ENCODE data around the gene PRSS22.
"Not testable (repeated sequence)": the region's sequence is repeated elsewhere in the genome, so short reads cannot be mapped to it uniquely, and the experiment has no call there.

The PRSS22 gene

DNA sequence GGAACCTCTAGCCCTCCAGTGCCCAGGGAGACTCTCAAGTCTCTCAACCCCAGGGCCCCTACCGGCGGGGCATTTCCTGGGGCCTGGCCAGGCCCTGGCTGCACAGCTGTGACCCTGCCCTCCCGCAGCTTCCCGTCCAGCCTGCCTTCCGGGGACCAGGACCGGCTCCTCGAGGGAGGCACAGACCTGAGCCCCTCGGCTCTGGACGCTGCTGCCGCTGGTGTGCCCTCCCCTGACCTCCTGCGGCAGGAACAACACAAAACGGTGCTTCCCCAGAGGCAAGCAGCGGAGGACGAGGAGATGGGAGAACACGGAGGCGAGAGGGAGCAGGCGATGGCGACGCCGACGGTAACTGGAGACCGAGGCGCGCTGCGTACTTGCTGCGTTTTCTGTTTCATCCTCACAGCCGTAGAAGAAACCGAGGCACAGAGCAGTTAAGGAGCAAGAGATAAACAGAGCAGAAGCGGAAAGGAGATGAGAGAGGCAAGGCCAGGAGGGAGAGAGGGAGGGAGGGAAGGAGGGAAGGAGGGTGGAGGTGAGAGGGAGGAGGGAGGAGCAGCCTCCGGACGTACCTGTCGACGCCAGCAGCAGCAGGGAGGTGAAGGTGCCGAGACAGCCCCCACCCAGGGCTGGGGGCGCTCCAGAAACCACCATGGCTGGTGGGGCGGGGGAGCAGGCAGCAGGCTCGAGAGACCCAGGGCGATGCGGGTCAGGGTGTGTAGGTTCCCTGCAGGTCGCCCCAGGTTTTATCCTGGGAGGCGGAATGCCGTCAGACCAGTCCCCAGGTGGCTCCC lies at the start of gene PRSS22:
TSS of gene PRSS22 (minus strand) at position 720 of the 794 bp plus-strand sequence. CDS start at position 654, 66 bp downstream.
- DNase-seq (ENCODE audit: low read depth): no peak
- no peak for TF ChIP-seq CTCF (IDR thresholded peaks at IDR 0.05; ENCODE audit: control insufficient read depth, insufficient read depth, low read depth, low read length, missing control alignments)
- H3K4me3 ChIP-seq (ENCODE audit: control insufficient read depth, low read depth, low read length): peak within 1 kb of the TSS; percentile 12

- peak; percentile 29 for TF ChIP-seq CTCF (IDR thresholded peaks at IDR 0.05; ENCODE audit: control insufficient read depth, insufficient read depth, low read depth, low read length, missing control alignments)
- not testable (repeated sequence) for H3K4me3 ChIP-seq (ENCODE audit: control insufficient read depth, low read depth, low read length); DNase-seq (ENCODE audit: low read depth)
Observed at GRCh38 chr16:2907084-2907753, 49.2 kb upstream of the PRSS22 start.

DNA sequence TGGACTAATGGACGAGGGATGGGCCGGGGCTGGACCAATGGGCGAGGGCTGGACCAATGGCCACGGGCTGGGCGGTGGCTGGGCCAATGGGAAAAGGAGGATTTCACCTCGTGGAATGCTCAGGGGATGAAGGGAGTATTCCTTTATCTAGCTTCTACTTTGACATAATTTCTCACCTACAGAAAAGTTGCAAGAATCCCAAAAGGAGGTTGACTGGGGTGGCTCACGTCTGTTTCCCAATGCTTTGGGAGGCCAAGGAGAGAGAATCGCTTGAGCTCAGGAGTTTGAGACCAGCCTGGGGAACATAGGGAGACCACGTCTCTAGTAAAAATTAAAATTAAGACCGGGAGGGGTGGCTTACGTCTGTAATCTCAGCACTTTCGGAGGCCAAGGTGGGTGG lies 48.0 kb upstream of the PRSS22 start:
- TF ChIP-seq CTCF (IDR thresholded peaks at IDR 0.05; ENCODE audit: control insufficient read depth, insufficient read depth, low read depth, low read length, missing control alignments): no peak
- no peak overlapping the region for H3K4me3 ChIP-seq (ENCODE audit: control insufficient read depth, low read depth, low read length)
- DNase-seq (ENCODE audit: low read depth): no peak

DNA sequence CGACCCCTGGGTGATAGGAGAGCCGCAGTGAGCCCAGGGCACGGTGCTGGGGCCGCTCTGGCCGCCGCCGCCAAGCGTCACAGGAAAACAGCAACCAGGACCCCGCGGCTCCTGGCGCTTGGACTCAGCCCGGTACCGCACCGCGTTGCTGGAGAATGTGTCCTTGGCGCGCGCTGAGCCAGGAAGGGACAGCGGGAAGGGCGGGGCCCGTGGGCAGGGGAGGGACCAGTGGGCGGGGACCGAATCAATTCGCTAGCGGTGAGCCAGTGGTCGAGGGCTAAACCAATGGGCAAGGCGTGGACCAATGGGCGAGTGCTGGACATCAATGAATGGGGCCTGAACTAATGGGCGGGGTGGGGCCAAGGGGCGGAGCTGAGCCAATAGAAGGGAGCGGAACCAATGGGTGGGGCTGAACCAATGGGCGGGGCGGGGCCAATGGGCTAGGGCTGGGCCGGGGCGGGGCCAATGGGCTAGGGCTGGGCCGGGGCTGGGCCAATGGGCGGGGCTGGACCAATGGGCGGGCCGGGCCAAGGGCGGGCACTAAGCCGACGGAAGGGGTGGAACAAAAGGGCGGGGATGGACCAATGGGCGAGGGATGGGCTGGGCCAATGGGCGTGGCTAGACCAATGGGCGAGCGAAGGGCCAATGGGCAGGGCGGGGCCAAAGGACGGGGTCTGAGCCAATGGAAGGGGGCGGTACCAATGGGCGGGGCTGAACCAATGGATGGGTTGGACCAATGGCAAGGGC lies 47.4 kb upstream of the PRSS22 start:
- H3K4me3 ChIP-seq (ENCODE audit: control insufficient read depth, low read depth, low read length): peak overlapping the region; percentile 78
- peak; percentile 99 for DNase-seq (ENCODE audit: low read depth)
- TF ChIP-seq CTCF (IDR thresholded peaks at IDR 0.05; ENCODE audit: control insufficient read depth, insufficient read depth, low read depth, low read length, missing control alignments): no peak

- H3K4me3 ChIP-seq (ENCODE audit: control insufficient read depth, low read depth, low read length): peak overlapping the region; percentile 78
- no peak for TF ChIP-seq CTCF (IDR thresholded peaks at IDR 0.05; ENCODE audit: control insufficient read depth, insufficient read depth, low read depth, low read length, missing control alignments)
- no peak for DNase-seq (ENCODE audit: low read depth)
Observed at GRCh38 chr16:2904922-2905240, 46.9 kb upstream of the PRSS22 start.

- peak; percentile 87 for TF ChIP-seq CTCF (IDR thresholded peaks at IDR 0.05; ENCODE audit: control insufficient read depth, insufficient read depth, low read depth, low read length, missing control alignments)
- peak overlapping the region; percentile 78 for H3K4me3 ChIP-seq (ENCODE audit: control insufficient read depth, low read depth, low read length)
- DNase-seq (ENCODE audit: low read depth): peak; percentile 29
Observed at GRCh38 chr16:2904100-2904921, 46.3 kb upstream of the PRSS22 start.

All from AG09309 (cell line).